ENCODE measurements around the gene NPIPB2.
A peak's percentile ranks its signal among the peaks of the same experiment; 100 is the strongest.
"Not testable (repeated sequence)": the region's sequence is repeated elsewhere in the genome, so short reads cannot be mapped to it uniquely, and the experiment has no call there.

NPIPB2 gene

DNA sequence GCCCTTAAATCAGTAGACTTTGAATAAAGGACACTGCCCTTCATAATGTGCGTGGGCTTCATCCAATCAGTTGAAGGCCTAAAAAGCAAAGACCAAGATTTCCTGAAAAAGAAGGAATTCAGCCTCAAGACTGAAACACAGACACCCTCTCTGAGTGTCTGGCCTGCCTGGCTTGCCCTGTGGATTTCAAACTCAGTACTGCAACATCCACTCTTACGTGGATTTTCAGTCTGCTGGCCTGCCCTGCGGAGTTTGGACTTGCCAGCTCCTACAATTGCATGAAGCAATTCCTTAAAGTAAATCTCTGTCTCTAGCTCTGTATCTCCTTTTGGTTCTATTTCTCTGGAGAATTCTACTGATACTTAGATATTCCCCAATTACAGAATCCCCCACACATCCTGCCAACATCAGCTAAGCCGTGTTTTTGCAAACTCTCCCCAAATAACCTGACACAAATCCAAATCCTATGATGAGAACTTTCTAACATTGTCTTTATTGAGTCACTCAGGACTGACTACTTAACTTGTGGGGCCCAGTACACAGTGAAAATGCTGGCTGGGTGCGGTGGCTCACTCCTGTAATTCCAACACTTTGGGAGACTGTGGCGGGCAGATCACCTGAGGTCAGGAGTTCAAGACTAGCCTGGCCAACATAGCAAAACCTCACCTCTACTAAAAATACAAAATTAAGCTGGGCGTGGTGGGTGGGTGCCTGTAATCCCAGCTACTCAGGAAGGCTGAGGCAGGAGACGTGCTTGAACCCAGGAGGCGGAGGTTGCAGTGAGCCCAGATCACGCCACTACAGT is 15.9 kb upstream of the NPIPB2 start:
- no peak for DNase-seq

GRCh38 chr16:11956558-11956957 is 14.7 kb upstream of the NPIPB2 start:
- no peak for DNase-seq

DNA sequence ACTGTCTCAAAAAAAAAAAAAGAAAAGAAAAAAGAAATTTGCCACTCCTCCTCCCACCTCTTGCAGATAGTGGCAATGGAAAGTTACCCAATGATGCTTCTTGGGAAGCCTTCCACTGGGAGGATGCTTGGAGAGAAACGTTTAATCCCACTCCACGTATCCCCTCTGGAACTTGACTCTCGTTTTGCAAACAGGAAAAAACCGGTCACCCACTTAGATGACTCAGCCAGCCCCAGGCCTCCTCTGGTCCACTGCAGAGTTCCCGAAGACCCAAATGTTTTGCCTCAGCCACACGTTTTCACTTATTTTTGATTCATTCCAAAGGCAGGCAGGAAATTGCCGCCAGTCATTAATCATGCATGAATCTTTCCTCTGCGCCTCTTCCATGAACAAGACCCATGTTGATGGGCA is 13.9 kb upstream of the NPIPB2 start:
- DNase-seq, result no peak

- DNase-seq, result not testable (repeated sequence)
These were observed 11.7 kb upstream of the NPIPB2 start for GRCh38 chr16:11953576-11953975.

- DNase-seq, result no peak
These were observed 8.5 kb upstream of the NPIPB2 start for GRCh38 chr16:11950388-11950787.

- peak; percentile 70 for DNase-seq
These were observed 7.7 kb upstream of the NPIPB2 start for GRCh38 chr16:11949527-11949926.

DNA sequence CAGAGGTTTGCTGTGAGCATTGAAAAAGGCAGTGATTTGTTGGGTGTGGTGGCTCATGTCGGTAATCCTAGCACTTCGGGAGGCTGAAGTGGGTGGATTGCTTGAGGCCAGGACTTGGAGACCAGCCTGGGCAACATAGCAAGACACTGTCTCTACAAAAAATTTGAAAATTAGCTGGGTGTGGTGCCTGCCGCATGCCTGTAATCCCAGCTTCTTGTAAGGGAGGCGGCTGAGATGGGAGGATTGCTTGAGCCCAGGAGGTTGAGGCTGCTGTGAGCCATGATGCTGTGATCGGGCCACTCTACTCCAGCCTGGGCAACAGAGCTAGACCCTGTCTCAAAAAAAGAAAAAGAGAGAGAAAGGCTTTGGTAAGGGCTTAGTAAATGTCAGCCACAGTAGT is 7.0 kb upstream of the NPIPB2 start:
- DNase-seq, result no peak

DNA sequence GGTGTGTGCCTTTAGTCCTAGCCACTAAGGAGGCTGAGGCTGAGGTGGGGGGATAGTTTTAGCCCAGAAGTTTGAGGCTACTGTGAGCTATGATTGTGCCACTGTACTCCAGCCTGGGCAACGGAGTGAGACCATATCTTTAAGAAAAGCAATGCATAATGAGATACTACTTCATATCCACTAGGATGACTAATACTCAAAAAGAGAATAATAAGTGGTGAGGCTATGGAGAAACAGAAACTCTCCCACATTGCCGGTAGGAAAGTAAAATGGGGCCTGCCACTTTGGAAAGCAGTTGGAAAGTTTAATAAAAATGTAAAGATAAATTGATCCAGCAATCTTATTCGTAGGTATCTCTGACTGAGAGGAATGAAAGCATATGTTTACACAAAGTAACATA is 4.6 kb upstream of the NPIPB2 start:
- DNase-seq, result no peak

GRCh38 chr16:11927350-11927749 is 14.5 kb downstream of the NPIPB2 start:
- DNase-seq, result not testable (repeated sequence)

- not testable (repeated sequence) for DNase-seq
These were observed 17.8 kb downstream of the NPIPB2 start for GRCh38 chr16:11924046-11924445.

DNA sequence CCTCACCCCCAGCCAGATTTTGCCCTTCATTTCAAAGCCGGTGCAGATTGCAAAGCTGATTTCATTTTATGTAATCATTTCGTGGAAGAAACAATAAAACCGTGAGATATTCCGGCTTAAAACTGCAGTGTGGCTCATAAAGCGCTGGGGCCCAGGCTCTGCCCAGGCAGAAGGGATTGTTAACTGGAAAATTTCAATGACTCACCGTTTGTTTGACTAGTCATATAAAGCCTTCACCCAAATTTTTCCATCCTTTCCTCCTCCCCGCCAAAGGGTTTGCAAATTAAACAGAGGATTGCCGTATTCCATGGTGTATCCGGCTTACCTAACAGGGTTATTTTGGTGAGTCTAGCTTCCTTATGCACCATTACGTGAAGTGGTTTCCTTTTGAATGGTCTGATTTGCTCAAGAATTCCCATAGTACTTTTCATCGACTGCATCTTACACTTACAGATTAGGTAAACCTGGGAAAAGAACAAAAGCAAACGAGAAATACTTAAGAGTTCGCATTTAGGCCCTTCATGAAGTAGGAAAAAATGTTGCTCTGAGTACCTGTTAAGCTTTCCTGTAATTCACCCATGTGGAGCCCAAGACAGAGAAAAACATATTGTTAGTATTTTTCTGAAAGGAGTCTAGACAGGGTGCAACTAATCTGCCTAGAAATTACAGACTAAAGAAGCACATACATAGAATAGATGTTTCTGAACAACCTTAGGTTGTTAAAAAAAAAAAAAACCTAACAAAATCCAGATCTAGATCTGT is 25.1 kb downstream of the NPIPB2 start:
- DNase-seq, result no peak

DNA sequence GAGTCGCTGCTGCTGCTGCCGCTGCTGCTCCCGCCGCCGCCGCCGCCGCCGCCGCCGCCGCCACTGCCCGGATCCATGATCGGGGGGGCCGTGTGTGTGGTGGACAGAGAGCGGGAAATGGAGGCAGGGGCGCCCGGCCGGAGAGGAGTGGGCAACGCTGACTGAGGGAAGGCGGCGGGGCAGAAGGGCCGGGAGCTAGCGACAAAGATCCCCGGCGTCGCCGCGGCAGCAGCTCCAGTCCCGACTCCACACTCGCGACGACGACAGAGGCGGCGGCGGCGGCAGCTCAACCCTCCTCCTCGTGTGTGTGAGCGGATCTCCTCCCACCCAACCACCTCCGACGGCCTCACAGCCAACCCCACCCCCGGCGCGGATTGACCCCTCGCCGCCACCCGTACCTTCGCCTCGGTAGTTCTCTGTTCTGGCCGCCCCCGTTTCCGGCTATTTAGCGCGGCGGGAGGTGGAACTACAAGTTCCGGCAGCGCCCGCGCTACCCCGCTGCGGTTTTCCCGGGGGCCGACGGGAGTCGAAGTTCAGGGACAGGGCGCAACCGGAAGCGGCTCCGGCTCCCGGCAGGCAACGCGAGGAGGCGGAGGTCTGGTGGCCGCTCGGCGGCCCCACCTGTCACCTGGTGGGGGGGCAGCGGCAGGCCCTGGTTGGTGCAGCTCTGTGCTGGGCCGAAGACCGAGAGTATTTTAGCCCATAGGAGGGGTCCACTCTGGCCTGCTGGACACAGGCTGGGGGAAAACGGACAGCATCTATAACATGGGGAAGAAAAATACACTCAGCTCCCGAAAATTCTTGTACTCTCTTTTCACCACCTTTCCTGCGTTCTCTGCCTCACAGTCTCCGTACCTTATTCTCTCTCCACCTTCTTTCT is 26.0 kb downstream of the NPIPB2 start, which contains the start of gene GSPT1:
Gene GSPT1, minus strand, starts transcription at position 313 of the 880 bp plus-strand sequence. Its CDS starts 236 bp downstream, at position 77.
- peak; percentile 98 for DNase-seq

DNA sequence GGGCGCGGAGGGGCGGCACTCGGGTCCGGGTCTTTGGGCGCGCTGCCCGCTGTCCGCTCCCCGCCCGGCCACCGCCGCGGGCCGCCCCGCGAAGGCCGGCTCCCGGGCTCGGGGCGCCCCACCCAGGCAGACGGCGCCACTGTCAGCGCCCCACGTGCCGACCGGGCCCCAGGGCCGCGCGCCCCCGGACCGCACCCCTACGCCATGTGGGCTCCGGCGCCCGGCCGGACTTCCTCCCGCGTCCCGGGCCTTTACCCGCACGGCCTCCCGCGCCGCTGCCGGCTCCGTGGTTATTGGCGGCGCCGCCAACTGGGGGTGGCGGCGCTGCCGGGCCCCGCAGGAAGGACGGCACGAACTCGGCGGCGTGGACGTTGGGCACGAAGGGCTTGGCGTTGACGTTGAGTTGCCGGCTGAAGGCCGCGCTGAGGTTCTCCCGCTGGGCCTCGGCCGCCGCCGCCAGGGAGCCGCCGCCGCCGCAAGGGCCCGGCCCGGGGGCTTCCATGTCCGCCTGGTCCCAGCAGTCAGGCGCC is 26.7 kb downstream of the NPIPB2 start:
- DNase-seq, result no peak

- DNase-seq, result no peak
These were observed 27.4 kb downstream of the NPIPB2 start for GRCh38 chr16:11914210-11915113.

DNA sequence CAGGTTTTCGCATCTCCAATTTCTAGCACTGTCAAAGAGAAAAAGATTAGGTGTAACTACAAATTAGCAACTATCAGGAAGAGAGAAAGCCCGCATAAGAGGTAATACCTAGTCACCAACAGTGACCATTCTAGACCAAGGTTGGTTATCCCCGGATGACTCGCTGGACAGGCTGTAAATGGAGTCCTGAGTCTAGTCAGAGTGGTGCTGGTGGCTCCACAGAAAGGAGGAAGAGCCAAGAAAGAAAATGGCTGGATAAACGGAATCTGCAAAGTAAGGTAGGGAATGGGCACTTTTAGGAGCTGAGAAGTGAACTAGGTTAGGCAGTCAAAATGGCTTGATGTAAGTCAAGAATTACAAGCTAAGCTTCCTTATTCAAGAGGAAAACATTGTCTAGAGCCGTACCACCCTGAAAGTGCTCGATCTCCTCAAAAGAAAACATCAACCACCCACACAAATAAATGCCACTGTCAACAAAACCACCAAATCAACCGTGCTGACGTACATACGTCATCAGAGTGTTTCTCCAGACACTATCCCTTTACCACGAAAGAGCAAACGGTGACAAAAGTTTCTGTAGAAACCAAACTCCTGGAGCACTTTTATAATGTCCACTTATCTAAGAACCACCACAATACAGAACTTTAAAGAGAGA is 28.3 kb downstream of the NPIPB2 start:
- no peak for DNase-seq

- DNase-seq, result no peak
These were observed 31.9 kb downstream of the NPIPB2 start for GRCh38 chr16:11909653-11910545.

DNA sequence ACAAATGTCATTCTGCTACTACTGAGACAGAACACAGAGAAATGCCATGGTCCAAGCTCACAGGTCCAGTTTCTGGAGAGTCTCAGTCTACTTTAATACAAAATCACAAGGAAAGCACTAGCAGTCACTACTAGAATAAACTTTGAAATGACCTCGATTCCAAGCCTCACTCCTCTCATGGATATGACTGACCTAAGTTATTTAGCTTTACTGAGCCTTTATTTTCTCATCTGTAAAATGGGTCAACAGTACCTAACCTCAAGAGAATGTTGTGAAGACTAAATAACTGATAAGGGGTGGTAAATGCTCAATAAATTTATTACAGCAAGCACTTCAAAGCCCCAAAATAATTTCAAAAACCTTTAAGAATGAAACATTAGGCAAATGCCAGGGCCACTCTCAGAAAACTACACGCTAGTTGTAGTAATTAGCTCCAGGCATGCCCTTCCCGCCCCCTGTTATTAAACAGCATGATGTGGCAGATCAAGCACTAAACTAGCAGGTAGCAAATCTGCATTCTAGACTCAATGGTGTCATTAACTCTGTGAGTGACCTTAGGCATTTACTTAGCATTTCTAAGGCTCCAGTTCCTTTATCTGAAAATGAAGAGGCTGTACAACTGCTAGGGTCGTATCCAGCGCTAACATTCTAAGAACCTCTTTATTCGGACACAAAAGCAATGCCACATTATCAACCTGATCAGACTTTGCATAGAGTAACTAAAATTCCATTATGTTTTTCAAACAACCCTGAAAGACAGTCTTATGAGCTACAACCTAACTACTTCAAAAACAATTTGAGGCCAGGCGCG is 34.5 kb downstream of the NPIPB2 start:
- DNase-seq, result no peak

DNA sequence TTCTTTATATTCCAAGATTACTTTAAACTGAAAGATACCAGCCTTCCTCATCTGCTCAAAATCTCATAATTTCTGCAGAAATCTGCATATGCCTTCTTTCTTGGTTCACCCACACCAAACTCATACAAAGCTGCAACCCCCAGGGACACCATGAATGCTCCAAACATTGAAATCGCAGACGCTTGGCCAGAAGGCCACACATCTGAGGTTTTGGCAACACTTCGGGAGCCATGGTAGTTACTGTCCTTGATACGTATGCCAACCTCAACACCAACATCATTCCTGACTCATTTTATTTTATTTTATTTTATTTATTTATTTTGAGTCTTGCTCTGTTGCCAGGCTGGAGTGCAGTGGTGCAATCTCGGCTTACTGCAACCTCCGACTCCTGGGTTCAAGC is 37.9 kb downstream of the NPIPB2 start:
- no peak for DNase-seq

- no peak for DNase-seq
These were observed 40.8 kb downstream of the NPIPB2 start for GRCh38 chr16:11901091-11901490.
